ENCODE data around the gene MARCHF3.
"Not testable (repeated sequence)": the region's sequence is repeated elsewhere in the genome, so short reads cannot be mapped to it uniquely, and the experiment has no call there.

The MARCHF3 gene

GRCh38 chr5:127030259-127031146 is at the start of gene MARCHF3:
MARCHF3 (minus strand) TSS chr5:127030558; CDS start chr5:126918171, 112,387 bp downstream.
- DNase-seq = peak; percentile 99

DNA sequence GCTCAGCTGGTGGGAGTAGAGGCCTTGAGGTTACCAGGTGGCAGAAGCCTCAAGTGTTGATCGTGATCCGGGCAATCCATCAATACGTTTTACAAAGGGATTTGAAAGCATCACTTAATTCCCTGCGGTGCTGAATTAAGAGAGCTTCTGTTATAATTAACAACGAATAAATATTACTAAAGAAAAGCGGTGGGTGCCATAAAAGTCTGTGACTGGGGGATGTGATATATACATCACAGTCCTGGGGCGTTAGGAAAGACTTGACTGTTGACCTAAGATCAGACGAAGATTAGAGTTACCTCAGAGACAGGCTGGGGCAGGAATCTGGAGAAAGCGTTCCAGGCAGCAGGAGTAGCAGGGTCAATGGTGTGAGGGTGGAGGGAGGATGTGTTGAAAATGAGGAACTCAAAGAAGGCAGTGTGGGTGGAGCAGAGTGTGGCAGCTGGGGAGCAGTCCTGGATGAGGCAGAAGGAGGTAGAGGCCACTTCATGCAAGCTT is 49.7 kb upstream of the MARCHF3 start:
- DNase-seq = peak; percentile 81

- no peak for DNase-seq
Measured at GRCh38 chr5:127077366-127077765, 47.0 kb upstream of the MARCHF3 start.

GRCh38 chr5:127076315-127077129 is 46.2 kb upstream of the MARCHF3 start:
- peak; percentile 64 for DNase-seq

DNA sequence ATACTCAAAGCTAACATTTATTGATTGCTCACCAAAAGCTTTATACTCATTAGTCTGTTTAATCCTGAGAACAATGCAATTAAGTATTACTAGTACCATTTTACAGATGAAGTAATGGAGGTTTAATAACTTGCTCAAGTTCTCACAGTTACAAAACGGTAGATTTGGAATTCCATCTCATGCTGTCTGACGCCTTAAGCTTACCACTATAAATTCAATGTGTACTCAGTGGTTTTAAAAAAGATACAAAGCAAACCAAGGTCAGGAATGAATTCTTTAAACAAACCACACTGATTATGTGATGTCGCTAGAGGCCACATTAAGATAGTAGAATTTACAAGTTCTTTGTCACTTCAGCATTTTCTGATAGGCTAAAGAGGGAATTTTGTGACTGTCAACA is 44.1 kb upstream of the MARCHF3 start:
- DNase-seq = no peak

DNA sequence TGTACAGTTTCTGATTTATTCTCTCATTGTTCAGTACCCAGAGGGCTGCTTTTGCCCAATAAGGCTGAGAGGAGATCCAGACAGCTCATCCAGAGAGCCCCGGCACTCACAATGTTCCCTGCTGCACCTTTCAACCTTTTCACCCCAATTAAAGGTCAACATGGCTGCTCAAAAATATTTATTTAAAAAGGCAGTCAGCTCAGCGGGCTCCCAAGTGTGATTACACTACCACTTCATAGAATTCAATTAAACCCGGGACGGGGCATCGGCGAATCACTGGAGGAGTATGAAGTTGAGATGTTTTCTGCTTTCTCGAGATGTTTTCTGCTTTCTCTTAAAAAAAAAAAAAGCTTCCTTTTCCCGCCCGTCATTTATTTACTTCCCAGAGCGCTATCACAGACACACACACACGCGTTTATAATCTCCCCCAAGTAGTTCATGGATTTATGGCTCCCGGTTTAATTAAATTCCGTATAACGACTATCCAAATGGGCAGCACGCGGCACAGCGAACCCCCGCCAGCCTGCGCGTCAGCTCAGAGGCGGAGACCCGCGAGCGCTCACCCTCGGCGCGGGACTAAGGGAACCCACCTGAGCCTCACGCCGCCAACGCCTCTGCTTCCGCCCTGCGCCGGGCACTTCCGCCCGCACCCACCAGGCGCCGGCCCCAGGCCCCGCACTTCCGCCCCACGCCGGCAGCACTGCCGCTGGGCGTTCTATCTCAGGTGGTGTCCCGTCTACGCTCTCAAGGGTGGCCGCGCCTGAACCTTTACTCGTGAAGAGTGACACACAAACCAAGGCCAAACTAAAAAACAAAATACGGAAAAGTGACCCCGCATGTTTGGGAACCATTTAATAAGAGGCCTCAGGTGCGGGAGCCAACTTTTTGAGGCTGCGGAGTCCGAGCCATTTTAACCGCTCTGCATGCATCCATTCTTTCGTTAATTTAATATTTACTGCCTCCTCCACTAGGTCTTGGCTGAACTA is 42.8 kb upstream of the MARCHF3 start, which contains the start of gene C5orf63:
TSS of gene C5orf63 (minus strand) at position 642 of the 986 bp plus-strand sequence. CDS start 14,507 bp downstream, outside the sequence.
- peak; percentile 54 for DNase-seq

DNA sequence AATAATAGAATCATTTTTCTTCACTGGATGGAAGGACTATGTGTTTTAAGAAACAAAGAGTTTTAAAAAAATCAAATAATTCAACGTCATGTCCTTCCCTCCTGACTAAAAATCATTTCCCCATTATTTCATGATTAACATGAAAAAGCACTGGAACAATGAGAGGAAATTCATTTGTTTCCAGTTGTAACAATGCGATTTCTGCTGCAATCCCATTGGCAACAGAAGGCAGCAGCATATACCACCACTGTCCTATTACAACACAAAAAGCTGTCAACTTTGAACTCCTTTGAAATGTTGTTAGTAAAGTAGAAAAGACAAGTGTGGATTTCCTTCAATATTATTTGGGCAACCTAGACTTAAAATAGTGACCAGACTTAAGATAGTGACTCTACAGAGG is 39.9 kb upstream of the MARCHF3 start:
- no peak for DNase-seq

DNA sequence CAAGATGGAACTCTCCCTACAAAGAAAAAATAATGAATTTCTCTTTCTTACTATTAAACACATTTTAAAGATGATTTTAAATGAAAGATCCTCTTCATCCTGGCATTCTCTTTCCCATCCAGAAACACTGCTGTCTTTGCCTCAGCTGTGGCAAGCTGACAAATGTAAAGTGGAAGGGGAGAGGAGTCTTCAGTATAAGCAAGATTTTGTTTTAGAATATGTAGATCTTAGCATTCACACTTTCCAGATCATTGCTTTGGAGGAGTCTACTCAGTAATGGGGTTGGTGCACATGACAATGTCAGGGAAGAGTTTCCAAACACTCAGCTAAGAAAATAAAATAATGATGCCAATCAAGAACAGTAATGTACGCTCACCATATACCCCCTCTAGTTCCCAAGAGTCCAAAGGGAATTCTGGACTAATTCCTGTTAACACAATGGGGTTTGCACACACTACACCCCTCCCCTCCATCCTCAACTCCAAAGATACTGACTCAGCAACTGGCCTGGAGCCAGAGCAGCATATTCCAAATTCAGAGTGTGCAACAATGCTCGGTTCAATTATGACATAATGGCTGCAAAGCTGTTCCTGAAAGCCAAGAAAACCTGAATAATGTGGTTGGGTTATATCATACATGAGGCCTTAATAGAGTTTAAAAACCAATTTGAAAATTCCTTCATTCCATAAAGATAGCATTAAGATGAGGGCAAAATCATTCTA is 38.3 kb upstream of the MARCHF3 start:
- DNase-seq = no peak

DNA sequence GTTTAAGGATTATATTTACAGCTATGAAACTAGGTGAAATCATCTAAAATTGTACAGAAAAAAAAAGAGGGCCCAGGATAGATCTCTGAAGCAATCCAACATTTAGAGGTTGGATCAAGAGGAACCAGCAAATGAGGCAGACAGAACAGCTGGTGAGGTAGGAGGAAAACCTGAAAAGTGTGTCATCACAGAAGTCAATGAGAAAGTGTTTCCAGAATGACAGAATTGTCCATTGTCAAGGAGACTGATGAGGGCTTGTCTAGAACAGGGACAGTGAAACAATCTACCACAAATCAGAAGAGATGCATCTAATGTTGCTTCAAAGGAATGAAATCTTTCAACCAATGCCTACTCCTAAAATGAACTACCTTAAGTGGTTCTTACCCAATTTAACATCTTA is 36.4 kb upstream of the MARCHF3 start:
- DNase-seq = no peak

GRCh38 chr5:127064253-127064840 is 34.0 kb upstream of the MARCHF3 start:
- no peak for DNase-seq

- no peak for DNase-seq
Measured at GRCh38 chr5:127063257-127063913, 33.0 kb upstream of the MARCHF3 start.

- no peak for DNase-seq
Measured at GRCh38 chr5:127061956-127062355, 31.6 kb upstream of the MARCHF3 start.

GRCh38 chr5:127061537-127061936 is 31.2 kb upstream of the MARCHF3 start:
- no peak for DNase-seq

DNA sequence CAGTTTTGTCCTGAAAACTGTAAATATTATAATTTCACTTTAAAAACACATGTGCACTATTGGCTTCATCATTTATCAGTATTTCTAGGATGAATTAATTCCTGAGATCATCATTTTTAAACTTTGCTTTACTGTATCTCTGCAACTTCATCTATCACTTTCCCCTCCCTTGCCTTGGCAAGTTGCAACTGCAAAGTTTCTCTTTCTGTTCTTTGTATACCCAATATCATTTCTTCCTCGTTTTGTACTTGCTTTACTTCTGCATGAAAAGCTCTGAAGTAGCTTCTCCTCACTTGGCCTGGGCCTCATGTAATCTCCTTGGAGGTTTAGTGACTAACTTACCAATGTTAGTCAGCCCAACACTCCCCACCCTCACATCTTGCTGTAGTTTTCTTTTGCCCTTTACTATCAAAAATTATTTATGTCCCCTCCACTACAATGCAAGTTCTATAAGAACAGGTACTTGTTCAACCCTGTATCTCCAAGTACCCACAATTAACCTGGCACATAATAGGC is 30.2 kb upstream of the MARCHF3 start:
- DNase-seq = no peak

DNA sequence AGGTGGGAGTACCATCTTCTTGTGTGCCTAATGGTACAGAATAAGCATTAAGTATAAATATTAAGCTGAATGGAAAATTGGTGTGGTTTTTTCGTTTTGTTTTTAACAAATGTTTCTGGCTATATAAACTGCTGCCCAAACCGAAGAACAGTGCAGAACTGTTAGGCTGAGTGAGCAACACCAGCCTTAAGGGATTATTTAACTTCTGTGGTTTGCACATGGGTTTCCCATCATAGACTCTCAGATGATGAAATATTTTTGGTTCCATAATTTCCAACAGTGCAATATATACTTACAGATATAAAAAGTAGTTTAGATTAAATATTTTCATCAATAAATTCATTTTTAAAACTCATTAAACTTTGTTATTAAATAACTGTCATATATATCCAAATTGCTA is 26.5 kb upstream of the MARCHF3 start:
- DNase-seq = no peak

- no peak for DNase-seq
Measured at GRCh38 chr5:127055880-127056653, 25.7 kb upstream of the MARCHF3 start.

DNA sequence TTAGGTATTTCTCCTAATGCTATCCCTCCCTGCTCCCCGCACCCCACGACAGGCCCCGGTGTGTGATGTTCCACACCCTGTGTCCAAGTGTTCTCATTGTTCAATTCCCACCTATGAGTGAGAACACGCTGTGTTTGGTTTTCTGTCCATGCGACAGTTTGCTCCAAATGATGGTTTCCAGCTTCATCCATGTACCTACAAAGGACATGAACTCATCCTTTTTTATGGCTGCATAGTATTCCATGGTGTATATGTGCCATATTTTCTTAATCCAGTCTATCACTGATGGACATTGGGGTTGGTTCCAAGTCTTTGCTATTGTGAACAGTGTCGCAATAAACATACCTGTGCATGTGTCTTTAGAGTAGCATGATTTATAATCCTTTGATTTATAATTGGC is 23.2 kb upstream of the MARCHF3 start:
- not testable (repeated sequence) for DNase-seq

DNA sequence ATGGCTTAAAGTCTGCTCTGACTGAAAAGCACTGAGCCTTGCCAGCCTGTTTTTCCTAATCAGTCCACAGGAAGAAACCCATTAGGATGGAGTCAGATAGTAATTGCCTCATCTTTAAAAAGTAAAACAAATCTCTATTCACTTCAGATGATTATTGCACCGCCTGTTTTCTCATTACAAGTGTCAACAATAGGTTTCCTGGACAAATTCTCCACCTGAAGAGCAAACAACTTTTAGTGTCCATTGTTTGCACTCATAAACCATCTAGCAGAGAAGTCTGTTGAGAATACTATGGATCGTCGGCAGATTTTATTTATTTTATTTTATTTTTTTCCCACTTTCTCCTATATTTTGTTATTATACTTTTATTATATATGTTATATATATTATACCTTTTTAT is 22.7 kb upstream of the MARCHF3 start:
- DNase-seq = no peak

DNA sequence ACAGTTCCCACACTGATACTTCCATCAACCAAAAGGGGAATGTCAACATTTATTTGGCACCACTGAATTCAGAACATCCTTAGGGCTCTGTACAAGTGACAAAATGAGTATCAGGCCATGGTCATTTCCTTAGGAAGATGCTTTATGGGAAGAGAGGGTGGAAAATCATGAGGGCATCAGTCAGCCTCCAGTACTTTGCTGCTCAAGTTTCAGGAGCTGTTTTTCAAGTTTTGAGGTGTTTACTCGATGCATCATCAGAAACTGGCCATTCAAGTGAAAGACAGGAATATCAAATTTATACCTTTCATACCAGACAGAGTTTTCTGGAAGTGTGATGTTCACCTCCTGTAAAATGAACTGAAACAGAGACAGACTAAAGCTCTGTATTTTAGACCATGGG is 21.2 kb upstream of the MARCHF3 start:
- no peak for DNase-seq
